ENCODE data around the gene LHFPL6.

The LHFPL6 gene

DNA sequence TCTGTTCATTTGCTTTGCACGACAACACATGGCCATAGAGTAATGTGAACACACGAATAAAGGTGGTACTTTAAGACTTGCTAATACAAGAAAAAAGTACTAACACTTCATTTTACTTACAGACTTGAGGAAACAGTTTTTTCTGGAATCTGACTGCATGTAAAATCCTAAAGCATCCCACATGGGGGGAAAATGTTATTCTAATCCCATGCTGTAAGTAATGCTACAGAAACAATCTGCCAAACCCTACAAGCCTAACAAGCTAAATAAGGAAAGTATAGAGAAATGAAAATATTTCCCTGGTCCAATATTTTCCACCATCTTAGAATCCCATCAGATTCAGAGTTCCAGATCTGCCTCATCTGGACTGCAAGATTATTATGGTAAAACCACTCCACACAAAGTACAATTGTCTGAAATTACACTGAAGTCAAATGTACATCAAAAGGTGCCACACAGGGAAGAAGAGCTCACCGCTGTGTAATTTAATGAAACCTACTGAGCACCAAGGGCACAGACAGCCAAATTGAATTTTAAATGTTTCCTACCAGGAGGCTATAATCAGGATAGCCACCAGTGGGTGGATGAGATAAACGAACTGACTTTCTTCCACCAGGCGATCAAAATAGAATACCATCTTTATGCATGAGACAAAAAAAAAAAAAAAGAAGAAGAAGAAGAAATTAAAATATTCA, 22.0 kb downstream of the LHFPL6 start:
- H2BK120ac ChIP-seq (ENCODE audit: insufficient read depth, low read length, poor library complexity): no peak overlapping the region
- H4K8ac ChIP-seq (ENCODE audit: low read depth, low read length): no peak overlapping the region
- no peaks in the 10 kb centered on the region for H3K27me3 ChIP-seq (ENCODE audit: insufficient read depth, low read length)
- no peak overlapping the region for H4K91ac ChIP-seq (ENCODE audit: low read depth, low read length)
- H3K4ac ChIP-seq (ENCODE audit: low read depth, low read length): no peak overlapping the region
- H3K79me2 ChIP-seq (ENCODE audit: control insufficient read depth, insufficient read depth, low read length, poor library complexity): no peaks in the 10 kb centered on the region
- H3K23ac ChIP-seq (ENCODE audit: low read length): no peak overlapping the region
- H3K14ac ChIP-seq (ENCODE audit: low read length): no peak overlapping the region
- H3K4me2 ChIP-seq (ENCODE audit: low read length): no peak overlapping the region
- H3K79me1 ChIP-seq (ENCODE audit: low read length): no peaks in the 10 kb centered on the region
- no CpG with 5 or more reads among the region's 5 CpGs for WGBS (ENCODE audit: extremely low coverage, insufficient coverage, insufficient read length)
- H3K9me3 ChIP-seq (ENCODE audit: insufficient read depth, low read depth, low read length): no peaks in the 10 kb centered on the region
- H2AK5ac ChIP-seq (ENCODE audit: low read length): no peak overlapping the region
- no peaks in the 10 kb centered on the region for H3K4me1 ChIP-seq (ENCODE audit: control insufficient read depth in 1 of 2, insufficient read depth in 2 of 2, low read length in 2 of 2)
- H2AFZ ChIP-seq (ENCODE audit: insufficient read depth, low read length, poor library complexity): no peak overlapping the region
- no peak overlapping the region for H3K9ac ChIP-seq (ENCODE audit: low read length)
- no peak overlapping the region for H3K18ac ChIP-seq (ENCODE audit: low read length)
- H3K36me3 ChIP-seq (ENCODE audit: control insufficient read depth in 1 of 2, insufficient read depth in 2 of 2, low read length in 2 of 2): no peaks in the 10 kb centered on the region
- DNase-seq: no peak
- no peak overlapping the region for H4K12ac ChIP-seq (ENCODE audit: low read depth, low read length)
- H3K4me3 ChIP-seq (ENCODE audit: low read depth, low read length): no peak overlapping the region
- no peak overlapping the region for H2BK12ac ChIP-seq (ENCODE audit: low read length)
- H2BK5ac ChIP-seq (ENCODE audit: low read depth, low read length, poor library complexity): no peak overlapping the region
- H3K27ac ChIP-seq (ENCODE audit: low read depth, low read length): no peak overlapping the region

- WGBS (ENCODE audit: extremely low coverage, insufficient coverage, insufficient read length): no CpG with 5 or more reads among the region's 3 CpGs
Observed at GRCh38 chr13:39578821-39579291, 24.1 kb downstream of the LHFPL6 start.

DNA sequence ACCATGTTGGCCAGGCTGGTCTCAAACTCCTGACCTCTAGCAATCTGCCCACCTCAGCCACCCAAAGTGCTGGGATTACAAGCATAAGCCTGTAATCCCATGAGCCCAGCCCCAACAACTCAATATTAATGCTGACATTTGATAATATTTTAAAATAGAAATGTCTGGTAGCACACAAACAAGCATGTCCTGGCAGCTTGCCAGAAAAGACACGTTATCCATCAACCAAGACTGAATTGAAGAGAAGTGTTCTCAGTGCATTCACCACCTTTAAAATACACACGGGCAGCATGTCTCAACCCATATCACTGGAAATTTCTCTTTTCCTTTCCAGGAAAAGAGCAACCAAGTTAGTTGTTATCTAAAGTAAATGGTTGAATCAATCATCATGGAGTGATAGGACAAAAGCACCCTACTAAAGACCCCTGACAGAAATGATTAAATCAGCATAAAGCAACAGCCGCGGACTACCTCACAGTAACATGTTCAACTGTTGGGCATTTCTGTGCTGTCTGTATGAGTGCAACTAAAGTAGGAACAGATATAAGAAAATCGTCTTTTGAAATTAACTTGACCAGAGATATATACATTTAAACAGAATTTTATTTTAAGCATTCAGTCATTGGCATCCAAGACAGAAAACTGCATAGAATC, 25.0 kb downstream of the LHFPL6 start:
- no peaks in the 10 kb centered on the region for H3K27me3 ChIP-seq (ENCODE audit: insufficient read depth, low read length)

More at GRCh38 chr13:39578821-39579291, 24.1 kb downstream of the LHFPL6 start:
- Histone ChIP-seq H2AK5ac (ENCODE audit: low read length) (no peak overlapping the region), H2BK5ac (ENCODE audit: low read depth, low read length, poor library complexity) (no peak overlapping the region), H3K23ac (ENCODE audit: low read length) (no peak overlapping the region), H3K27ac (ENCODE audit: low read depth, low read length) (no peak overlapping the region), H2BK12ac (ENCODE audit: low read length) (no peak overlapping the region), H4K91ac (ENCODE audit: low read depth, low read length) (no peak overlapping the region), H2AFZ (ENCODE audit: insufficient read depth, low read length, poor library complexity) (no peak overlapping the region), H2BK120ac (ENCODE audit: insufficient read depth, low read length, poor library complexity) (no peak overlapping the region), H3K18ac (ENCODE audit: low read length) (no peak overlapping the region), H3K36me3 (ENCODE audit: control insufficient read depth in 1 of 2, insufficient read depth in 2 of 2, low read length in 2 of 2) (no peaks in the 10 kb centered on the region), H3K9ac (ENCODE audit: low read length) (no peak overlapping the region), H4K8ac (ENCODE audit: low read depth, low read length) (no peak overlapping the region), H3K27me3 (ENCODE audit: insufficient read depth, low read length) (no peaks in the 10 kb centered on the region), H4K12ac (ENCODE audit: low read depth, low read length) (no peak overlapping the region), H3K4me2 (ENCODE audit: low read length) (no peak overlapping the region), H3K4me3 (ENCODE audit: low read depth, low read length) (no peak overlapping the region), H3K4ac (ENCODE audit: low read depth, low read length) (no peak overlapping the region), H3K79me2 (ENCODE audit: control insufficient read depth, insufficient read depth, low read length, poor library complexity) (no peaks in the 10 kb centered on the region), H3K14ac (ENCODE audit: low read length) (no peak overlapping the region), H3K9me3 (ENCODE audit: insufficient read depth, low read depth, low read length) (no peaks in the 10 kb centered on the region), H3K79me1 (ENCODE audit: low read length) (no peaks in the 10 kb centered on the region), H3K4me1 (ENCODE audit: control insufficient read depth in 1 of 2, insufficient read depth in 2 of 2, low read length in 2 of 2) (no peaks in the 10 kb centered on the region)
- no peak for DNase-seq

DNA sequence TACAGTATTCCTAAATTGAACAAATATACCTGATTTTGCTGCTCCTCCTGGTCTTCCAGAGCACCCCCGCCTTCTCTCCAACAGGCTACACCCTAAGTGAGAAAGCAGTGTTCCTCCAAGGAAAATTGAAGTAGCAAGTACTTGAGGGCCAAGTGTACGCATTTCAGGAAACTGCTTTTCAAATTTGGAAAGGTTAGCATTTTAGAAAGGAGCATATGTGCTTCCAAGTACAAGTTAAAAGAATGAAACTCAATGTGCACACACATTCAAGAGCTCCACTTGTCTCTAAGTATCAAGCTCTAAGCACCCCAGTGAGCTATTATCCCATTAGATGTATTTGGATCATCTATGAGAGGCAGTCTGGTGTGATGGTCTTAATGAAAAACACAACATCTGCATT, 25.8 kb downstream of the LHFPL6 start:
- Histone ChIP-seq H3K4ac (ENCODE audit: low read depth, low read length) (no peak overlapping the region), H4K12ac (ENCODE audit: low read depth, low read length) (no peak overlapping the region), H2BK12ac (ENCODE audit: low read length) (no peak overlapping the region), H3K79me2 (ENCODE audit: control insufficient read depth, insufficient read depth, low read length, poor library complexity) (no peaks in the 10 kb centered on the region), H3K27ac (ENCODE audit: low read depth, low read length) (no peak overlapping the region), H3K23ac (ENCODE audit: low read length) (no peak overlapping the region), H3K9ac (ENCODE audit: low read length) (no peak overlapping the region), H2AFZ (ENCODE audit: insufficient read depth, low read length, poor library complexity) (no peak overlapping the region), H2AK5ac (ENCODE audit: low read length) (no peak overlapping the region), H3K79me1 (ENCODE audit: low read length) (no peaks in the 10 kb centered on the region), H3K4me1 (ENCODE audit: control insufficient read depth in 1 of 2, insufficient read depth in 2 of 2, low read length in 2 of 2) (no peaks in the 10 kb centered on the region), H2BK120ac (ENCODE audit: insufficient read depth, low read length, poor library complexity) (no peak overlapping the region), H3K4me2 (ENCODE audit: low read length) (no peak overlapping the region), H3K27me3 (ENCODE audit: insufficient read depth, low read length) (no peaks in the 10 kb centered on the region), H3K18ac (ENCODE audit: low read length) (no peak overlapping the region), H3K14ac (ENCODE audit: low read length) (no peak overlapping the region), H3K9me3 (ENCODE audit: insufficient read depth, low read depth, low read length) (no peaks in the 10 kb centered on the region), H2BK5ac (ENCODE audit: low read depth, low read length, poor library complexity) (no peak overlapping the region), H3K4me3 (ENCODE audit: low read depth, low read length) (no peak overlapping the region), H4K91ac (ENCODE audit: low read depth, low read length) (no peak overlapping the region), H3K36me3 (ENCODE audit: control insufficient read depth in 1 of 2, insufficient read depth in 2 of 2, low read length in 2 of 2) (no peaks in the 10 kb centered on the region), H4K8ac (ENCODE audit: low read depth, low read length) (no peak overlapping the region)
- no CpG with 5 or more reads among the region's 2 CpGs for WGBS (ENCODE audit: extremely low coverage, insufficient coverage, insufficient read length)
- DNase-seq: no peak

More for the DNA sequence above, 25.0 kb downstream of the LHFPL6 start:
- Histone ChIP-seq H2BK120ac (ENCODE audit: insufficient read depth, low read length, poor library complexity) (no peak overlapping the region), H2BK12ac (ENCODE audit: low read length) (no peak overlapping the region), H3K4me3 (ENCODE audit: low read depth, low read length) (no peak overlapping the region), H2AFZ (ENCODE audit: insufficient read depth, low read length, poor library complexity) (no peak overlapping the region), H4K91ac (ENCODE audit: low read depth, low read length) (no peak overlapping the region), H3K9me3 (ENCODE audit: insufficient read depth, low read depth, low read length) (no peaks in the 10 kb centered on the region), H4K12ac (ENCODE audit: low read depth, low read length) (no peak overlapping the region), H3K9ac (ENCODE audit: low read length) (no peak overlapping the region), H3K79me1 (ENCODE audit: low read length) (no peaks in the 10 kb centered on the region), H3K79me2 (ENCODE audit: control insufficient read depth, insufficient read depth, low read length, poor library complexity) (no peaks in the 10 kb centered on the region), H3K36me3 (ENCODE audit: control insufficient read depth in 1 of 2, insufficient read depth in 2 of 2, low read length in 2 of 2) (no peaks in the 10 kb centered on the region), H3K27ac (ENCODE audit: low read depth, low read length) (no peak overlapping the region), H3K14ac (ENCODE audit: low read length) (no peak overlapping the region), H2BK5ac (ENCODE audit: low read depth, low read length, poor library complexity) (no peak overlapping the region), H3K4me2 (ENCODE audit: low read length) (no peak overlapping the region), H2AK5ac (ENCODE audit: low read length) (no peak overlapping the region), H3K4ac (ENCODE audit: low read depth, low read length) (no peak overlapping the region), H3K4me1 (ENCODE audit: control insufficient read depth in 1 of 2, insufficient read depth in 2 of 2, low read length in 2 of 2) (no peaks in the 10 kb centered on the region), H4K8ac (ENCODE audit: low read depth, low read length) (no peak overlapping the region), H3K18ac (ENCODE audit: low read length) (no peak overlapping the region), H3K23ac (ENCODE audit: low read length) (no peak overlapping the region)
- WGBS (ENCODE audit: extremely low coverage, insufficient coverage, insufficient read length): no CpG with 5 or more reads among the region's 5 CpGs
- DNase-seq: no peak

All from trophoblast cell (in vitro differentiated cells and primary cell).